Astrocyte (in vitro differentiated cells and primary cell): ENCODE data around the gene GOLGA8B. TPM values are rescaled to one million over a fixed set of nuclear protein-coding genes. Genes with fewer than 3 reads are reported as not detected.

Experiments
- DNase-seq: peaks from one replicate; pipeline ENCODE4 v3.0.0-alpha.2; 2010; ENCODE audit warnings: low read depth
- FAIRE-seq: peaks from 2 replicates; lab custom pipeline; 2011; peaks lifted over from hg19 to GRCh38; lab: Jason Lieb, UNC
- H2AFZ ChIP-seq: 2 replicates; pipeline ENCODE4 v1.6.0; 2012; ENCODE audit warnings: low read depth, low read length, inconsistent platforms
- H3K27ac ChIP-seq: 2 replicates; pipeline ENCODE4 v1.5.1; 2011; ENCODE audit warnings: low read depth, low read length, inconsistent platforms
- H3K27me3 ChIP-seq: 2 replicates; pipeline ENCODE4 v1.6.0; 2011; ENCODE audit warnings: low read length, inconsistent platforms; ENCODE audit not compliant: insufficient read depth
- H3K36me3 ChIP-seq: 2 replicates; pipeline ENCODE4 v1.5.1; 2011; ENCODE audit warnings: low read length, inconsistent platforms; ENCODE audit not compliant: insufficient read depth
- H3K4me1 ChIP-seq: 2 replicates; pipeline ENCODE4 v1.5.1; 2011; ENCODE audit warnings: low read length, inconsistent platforms; ENCODE audit not compliant: insufficient read depth
- H3K4me2 ChIP-seq: 2 replicates; pipeline ENCODE4 v1.6.0; 2012; ENCODE audit warnings: low read length, inconsistent platforms
- H3K4me3 ChIP-seq: 2 replicates; pipeline ENCODE4 v1.5.1; 2011; ENCODE audit warnings: low read depth, mild to moderate bottlenecking, low read length, inconsistent platforms; ENCODE audit not compliant: insufficient read depth
- H3K79me2 ChIP-seq: 2 replicates; pipeline ENCODE4 v1.6.0; 2012; ENCODE audit warnings: mild to moderate bottlenecking, low read length, inconsistent platforms; ENCODE audit not compliant: insufficient read depth
- H3K9ac ChIP-seq: 2 replicates; pipeline ENCODE4 v1.6.0; 2012; ENCODE audit warnings: mild to moderate bottlenecking, low read length, inconsistent platforms
- H3K9me3 ChIP-seq: 2 replicates; pipeline ENCODE4 v1.5.1; 2012; ENCODE audit warnings: low read depth, mild to moderate bottlenecking, low read length, inconsistent platforms; ENCODE audit not compliant: insufficient read depth
- H4K20me1 ChIP-seq: 2 replicates; pipeline ENCODE4 v1.6.0; 2012; ENCODE audit warnings: low read length, inconsistent platforms; ENCODE audit not compliant: insufficient read depth
- H3K27ac Mint-ChIP-seq: one replicate; pipeline ENCODE4 v1.8.0; 2021; ENCODE audit warnings: mild to moderate bottlenecking, mixed read lengths; ENCODE audit not compliant: unreplicated experiment
- H3K27me3 Mint-ChIP-seq: one replicate; pipeline ENCODE4 v1.8.0; 2021; ENCODE audit warnings: low read depth, mixed read lengths; ENCODE audit not compliant: unreplicated experiment
- H3K36me3 Mint-ChIP-seq: one replicate; pipeline ENCODE4 v1.8.0; 2021; ENCODE audit warnings: low read depth, mixed read lengths; ENCODE audit not compliant: unreplicated experiment
- H3K4me1 Mint-ChIP-seq: one replicate; pipeline ENCODE4 v1.8.0; 2021; ENCODE audit warnings: low read depth, mixed read lengths; ENCODE audit not compliant: unreplicated experiment
- H3K4me3 Mint-ChIP-seq: one replicate; pipeline ENCODE4 v1.8.0; 2021; ENCODE audit warnings: mild to moderate bottlenecking, moderate library complexity, mixed read lengths; ENCODE audit not compliant: unreplicated experiment
- H3K9me3 Mint-ChIP-seq: one replicate; pipeline ENCODE4 v1.8.0; 2021; ENCODE audit warnings: mild to moderate bottlenecking, mixed read lengths; ENCODE audit not compliant: unreplicated experiment
- CTCF ChIP-seq: IDR thresholded peaks from 2 replicates; pipeline ENCODE4 v1.5.1; 2011; ENCODE audit warnings: low read depth, mild to moderate bottlenecking, inconsistent platforms, low read length, moderate library complexity; ENCODE audit not compliant: insufficient read depth
- EZH2 ChIP-seq: IDR thresholded peaks from 2 replicates; pipeline ENCODE4 v1.6.1; 2012; ENCODE audit warnings: mild to moderate bottlenecking, low read length, inconsistent platforms; ENCODE audit not compliant: insufficient read depth
- total RNA-seq: library from RNA; stranded (reverse); gene quantifications from 2 replicates; pipeline ENCODE4 v1.2.1, GENCODE V29; 2021

Gene GOLGA8B
- total RNA-seq, 1 donor from 2014 or later, result 55.8 TPM

GRCh38 chr15:34597316-34597715 is 13.9 kb upstream of the GOLGA8B start:
- Histone ChIP-seq H3K79me2 (no peaks in the 10 kb centered on the region), H3K27me3 (no peaks in the 10 kb centered on the region), H3K4me1 (no peaks in the 10 kb centered on the region), H3K27ac (no peak overlapping the region), H3K9me3 (no peaks in the 10 kb centered on the region), H3K9ac (no peak overlapping the region), H3K4me3 (no peak overlapping the region), H4K20me1 (no peaks in the 10 kb centered on the region), H2AFZ (no peak overlapping the region), H3K36me3 (no peaks in the 10 kb centered on the region), H3K4me2 (no peak overlapping the region)
- DNase-seq (no peak), FAIRE-seq (no peak)
- TF ChIP-seq CTCF, result no peak
- no peak for TF ChIP-seq EZH2
- Mint-ChIP-seq H3K4me3 (no peak overlapping the region), H3K27ac (no peak overlapping the region), H3K36me3 (no peaks in the 10 kb centered on the region), H3K9me3 (no peaks in the 10 kb centered on the region), H3K27me3 (no peaks in the 10 kb centered on the region), H3K4me1 (no peaks in the 10 kb centered on the region)

- Histone ChIP-seq H3K9me3 (no peaks in the 10 kb centered on the region), H3K4me1 (no peaks in the 10 kb centered on the region), H3K9ac (no peak overlapping the region), H3K27ac (no peak overlapping the region), H2AFZ (no peak overlapping the region), H3K27me3 (no peaks in the 10 kb centered on the region), H4K20me1 (no peaks in the 10 kb centered on the region), H3K79me2 (no peaks in the 10 kb centered on the region), H3K4me3 (no peak overlapping the region), H3K4me2 (no peak overlapping the region), H3K36me3 (no peaks in the 10 kb centered on the region)
- H3K27me3 Mint-ChIP-seq, result no peaks in the 10 kb centered on the region
- no peak overlapping the region for H3K4me3 Mint-ChIP-seq
- no peaks in the 10 kb centered on the region for H3K4me1 Mint-ChIP-seq
- H3K9me3 Mint-ChIP-seq, result no peaks in the 10 kb centered on the region
- TF ChIP-seq EZH2 (no peak), CTCF (no peak)
- DNase-seq (no peak), FAIRE-seq (no peak)
- no peaks in the 10 kb centered on the region for H3K36me3 Mint-ChIP-seq
- no peak overlapping the region for H3K27ac Mint-ChIP-seq
Observed at GRCh38 chr15:34594361-34594760, 10.9 kb upstream of the GOLGA8B start.

- DNase-seq, result no peak
- TF ChIP-seq CTCF (no peak), EZH2 (no peak)
- Mint-ChIP-seq H3K4me1 (no peaks in the 10 kb centered on the region), H3K27me3 (no peaks in the 10 kb centered on the region), H3K9me3 (no peaks in the 10 kb centered on the region), H3K27ac (no peak overlapping the region), H3K36me3 (no peaks in the 10 kb centered on the region), H3K4me3 (no peak overlapping the region)
- Histone ChIP-seq H3K4me1 (no peaks in the 10 kb centered on the region), H3K4me3 (no peak overlapping the region), H3K4me2 (no peak overlapping the region), H3K9ac (no peak overlapping the region), H3K27me3 (no peaks in the 10 kb centered on the region), H3K27ac (no peak overlapping the region), H3K9me3 (no peaks in the 10 kb centered on the region), H2AFZ (no peak overlapping the region), H3K79me2 (no peaks in the 10 kb centered on the region), H4K20me1 (no peaks in the 10 kb centered on the region), H3K36me3 (no peaks in the 10 kb centered on the region)
- no peak for FAIRE-seq
Observed at GRCh38 chr15:34591306-34591705, 7.9 kb upstream of the GOLGA8B start.
